ENCODE measurements around the gene PAK1IP1.
"Not testable (repeated sequence)": the region's sequence is repeated elsewhere in the genome, so short reads cannot be mapped to it uniquely, and the experiment has no call there.

Gene PAK1IP1

DNA sequence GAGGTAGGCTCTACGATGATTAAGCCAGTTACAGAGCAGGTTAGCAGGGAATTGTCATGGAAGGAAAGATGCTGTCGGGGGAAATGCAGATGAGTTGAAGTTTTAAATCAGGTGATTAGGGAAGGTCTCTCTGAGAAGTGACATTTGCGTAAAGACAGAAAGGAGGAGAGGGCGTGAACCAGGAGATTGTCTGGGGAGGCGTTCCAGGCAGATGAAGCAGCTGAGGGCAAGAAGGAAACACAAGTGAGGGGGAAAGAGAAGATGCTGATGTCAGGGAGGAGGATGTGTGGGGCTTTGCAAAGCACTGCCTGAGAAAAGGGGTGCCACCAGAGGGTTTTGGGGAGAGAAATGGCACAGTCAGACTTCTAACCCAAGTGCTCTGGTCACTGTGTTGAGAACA, 50.3 kb downstream of the PAK1IP1 start:
- DNase-seq, result no peak

DNA sequence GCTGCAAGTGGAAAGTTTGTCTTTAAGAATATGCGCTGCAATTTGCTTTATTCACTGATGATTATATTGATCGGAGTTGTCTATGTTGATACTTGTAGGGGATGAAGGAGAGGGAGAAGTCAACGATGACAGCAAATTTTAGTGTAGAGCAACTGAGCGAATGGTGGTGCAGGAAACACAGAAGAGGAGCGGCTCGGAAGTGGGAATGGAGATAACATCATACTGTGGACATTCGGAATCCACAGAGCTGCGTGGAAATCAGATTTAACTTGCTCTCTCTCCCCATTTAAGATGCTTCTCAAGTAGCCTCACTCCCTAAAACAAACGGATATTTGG, 52.1 kb downstream of the PAK1IP1 start:
- no peak for DNase-seq

DNA sequence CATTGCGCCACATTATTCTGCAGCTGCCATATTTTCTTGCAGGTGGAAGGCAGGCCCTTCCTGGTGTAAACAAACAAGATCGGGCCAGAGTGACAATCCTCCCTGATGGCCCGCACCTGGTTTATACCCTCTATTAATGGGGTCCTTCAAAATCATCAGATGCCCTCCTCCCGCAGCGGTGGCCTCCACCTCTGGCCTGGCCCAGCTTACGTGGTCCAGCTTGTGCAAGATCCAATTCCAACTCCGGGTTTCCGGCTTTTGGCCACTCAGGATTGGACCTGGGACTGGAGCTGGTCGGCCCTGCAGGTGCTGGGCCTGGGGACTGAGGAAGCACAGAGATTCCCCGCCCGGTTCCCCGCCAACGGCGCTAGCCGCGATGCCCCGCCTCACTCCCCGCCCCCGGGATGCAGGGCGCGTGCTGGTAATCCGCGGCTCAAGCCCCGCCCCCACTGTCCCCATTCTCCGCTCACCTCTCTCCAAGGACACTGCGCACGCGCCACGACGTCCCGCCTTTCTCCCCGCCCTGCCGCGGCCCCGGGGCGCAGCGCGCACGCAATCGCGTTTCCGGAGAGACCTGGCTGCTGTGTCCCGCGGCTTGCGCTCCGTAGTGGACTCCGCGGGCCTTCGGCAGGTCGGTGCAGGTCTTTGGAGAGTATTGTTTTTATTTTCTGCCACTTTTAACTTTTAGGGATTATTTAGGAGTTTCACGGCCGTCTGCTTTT, 52.6 kb downstream of the PAK1IP1 start, which contains the start of gene TMEM14B:
Gene TMEM14B, plus strand, starts transcription at position 555 of the 722 bp plus-strand sequence. CDS start 1,441 bp downstream, outside the sequence.
- peak; percentile 99 for DNase-seq

DNA sequence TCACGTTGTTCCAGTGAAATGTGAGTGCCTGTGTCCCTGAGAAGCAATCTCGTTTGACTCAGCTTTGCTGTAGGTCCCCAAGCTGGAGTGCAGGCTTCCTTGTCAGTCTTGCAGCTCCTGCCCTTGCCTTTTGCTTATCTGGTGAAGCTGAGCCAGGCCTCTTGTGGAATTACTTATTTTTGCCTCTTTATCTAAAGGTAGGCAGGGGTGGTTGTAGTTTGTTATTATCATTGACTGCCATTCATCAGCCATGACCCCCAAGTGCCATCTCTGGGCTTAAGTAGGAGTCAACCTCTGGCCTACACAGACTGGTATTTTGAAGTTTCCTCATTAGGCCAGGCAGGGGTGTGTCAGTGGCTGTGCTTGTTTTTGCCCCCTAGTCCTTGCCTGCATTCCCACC, 55.0 kb downstream of the PAK1IP1 start:
- no peak for DNase-seq

DNA sequence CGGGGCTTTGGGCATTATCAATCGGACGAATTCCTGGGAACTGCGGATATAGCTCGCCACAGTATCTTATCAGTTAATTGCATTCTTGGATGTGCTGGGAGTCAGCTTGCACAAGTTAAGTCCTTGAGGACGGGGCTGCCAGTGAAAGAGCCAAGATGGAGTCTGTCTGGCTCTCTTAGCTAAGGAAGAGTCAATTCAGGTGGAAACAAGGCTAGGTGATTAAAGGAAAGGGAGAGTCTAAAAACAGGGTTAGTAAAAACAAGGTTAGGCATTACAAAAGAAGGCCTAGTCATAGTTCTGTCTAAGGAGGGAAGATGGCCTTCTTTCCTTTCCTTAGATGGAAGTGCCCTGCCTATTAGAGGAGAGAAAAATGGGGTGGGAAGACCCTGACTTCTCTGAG, 55.8 kb downstream of the PAK1IP1 start:
- not testable (repeated sequence) for DNase-seq

DNA sequence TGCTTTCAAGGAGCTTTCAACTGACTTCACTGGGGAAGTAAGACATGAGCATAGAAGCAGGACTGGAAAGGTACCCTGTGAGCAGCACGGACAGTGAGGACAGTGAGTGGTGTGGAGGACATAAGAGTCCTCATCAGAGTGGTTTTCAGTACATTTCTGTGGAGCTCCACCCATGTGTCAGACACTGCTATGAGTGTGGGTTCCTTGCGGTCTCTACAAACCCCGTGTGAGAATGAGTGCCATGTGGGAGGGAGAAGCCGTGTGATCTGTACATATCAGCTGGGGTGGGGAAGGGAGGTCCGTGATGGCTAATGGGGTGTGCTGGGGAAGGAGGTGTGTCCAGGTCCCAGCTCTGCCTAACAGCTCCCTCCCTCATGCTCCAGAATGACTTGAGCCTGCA, 57.0 kb downstream of the PAK1IP1 start:
- DNase-seq, result not testable (repeated sequence)

DNA sequence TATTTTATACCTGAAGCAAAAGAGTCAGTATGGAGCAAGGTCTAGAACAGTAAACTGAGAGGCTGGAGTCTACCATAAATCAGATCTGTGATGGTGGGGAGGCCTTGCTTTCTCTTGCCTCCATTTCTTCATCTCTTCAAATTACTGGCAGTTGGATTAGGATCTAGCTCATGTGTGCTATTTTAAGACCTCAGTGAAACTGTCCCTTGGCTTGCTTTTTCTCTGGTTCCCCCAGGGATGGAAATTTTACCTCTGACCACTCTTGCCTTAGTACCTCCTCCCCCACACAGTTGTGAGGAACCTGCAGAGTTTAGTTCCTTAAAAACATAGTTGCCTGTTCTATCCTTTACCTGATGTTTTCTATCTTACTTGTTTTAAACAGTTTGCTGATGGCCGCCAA, 61.3 kb downstream of the PAK1IP1 start:
- no peak for DNase-seq

All from eye (tissue), 1 donor.